Ishikawa (cell line): ENCODE results near the gene FAM25G.

Experiments
- CEBPB ChIP-seq: IDR thresholded peaks from 2 replicates; pipeline ENCODE4 v1.6.1; 2012
- CREB1 ChIP-seq: IDR thresholded peaks from 2 replicates; pipeline ENCODE4 v1.6.1; 2012; ENCODE audit warnings: low read depth
- EGR1 ChIP-seq: IDR thresholded peaks from 2 replicates; pipeline ENCODE4 v1.6.1; 2012
- EP300 ChIP-seq: IDR thresholded peaks from 2 replicates; pipeline ENCODE4 v1.6.1; 2012; ENCODE audit warnings: borderline replicate concordance
- FOXM1 ChIP-seq: IDR thresholded peaks from 2 replicates; pipeline ENCODE4 v1.6.1; 2012; ENCODE audit warnings: low read depth, borderline replicate concordance
- MAX ChIP-seq: IDR thresholded peaks from 2 replicates; pipeline ENCODE4 v1.6.1; 2012
- NFIC ChIP-seq: IDR thresholded peaks from 2 replicates; pipeline ENCODE4 v1.6.1; 2012
- RAD21 ChIP-seq: IDR thresholded peaks from 2 replicates; pipeline ENCODE4 v1.6.1; 2012; ENCODE audit warnings: low read depth
- REST ChIP-seq: IDR thresholded peaks from 2 replicates; pipeline ENCODE4 v1.6.1; 2012; ENCODE audit warnings: low read depth, mild to moderate bottlenecking
- TAF1 ChIP-seq: IDR thresholded peaks from 2 replicates; pipeline ENCODE4 v1.6.1; 2012; ENCODE audit warnings: low read depth, mild to moderate bottlenecking
- TCF12 ChIP-seq: IDR thresholded peaks from 2 replicates; pipeline ENCODE4 v1.6.1; 2012; ENCODE audit warnings: low read depth
- TEAD4 ChIP-seq: IDR thresholded peaks from 2 replicates; pipeline ENCODE4 v1.6.1; 2012
- YY1 ChIP-seq: IDR thresholded peaks from 2 replicates; pipeline ENCODE4 v1.6.1; 2012; ENCODE audit warnings: low read depth
- ZBTB7A ChIP-seq: IDR thresholded peaks from 2 replicates; pipeline ENCODE4 v1.6.1; 2012; ENCODE audit warnings: low read depth
- TF ChIP-seq, protein P1 (sequence below): IDR thresholded peaks from 2 replicates; pipeline ENCODE4 v1.6.1; 2012

The FAM25G gene

DNA sequence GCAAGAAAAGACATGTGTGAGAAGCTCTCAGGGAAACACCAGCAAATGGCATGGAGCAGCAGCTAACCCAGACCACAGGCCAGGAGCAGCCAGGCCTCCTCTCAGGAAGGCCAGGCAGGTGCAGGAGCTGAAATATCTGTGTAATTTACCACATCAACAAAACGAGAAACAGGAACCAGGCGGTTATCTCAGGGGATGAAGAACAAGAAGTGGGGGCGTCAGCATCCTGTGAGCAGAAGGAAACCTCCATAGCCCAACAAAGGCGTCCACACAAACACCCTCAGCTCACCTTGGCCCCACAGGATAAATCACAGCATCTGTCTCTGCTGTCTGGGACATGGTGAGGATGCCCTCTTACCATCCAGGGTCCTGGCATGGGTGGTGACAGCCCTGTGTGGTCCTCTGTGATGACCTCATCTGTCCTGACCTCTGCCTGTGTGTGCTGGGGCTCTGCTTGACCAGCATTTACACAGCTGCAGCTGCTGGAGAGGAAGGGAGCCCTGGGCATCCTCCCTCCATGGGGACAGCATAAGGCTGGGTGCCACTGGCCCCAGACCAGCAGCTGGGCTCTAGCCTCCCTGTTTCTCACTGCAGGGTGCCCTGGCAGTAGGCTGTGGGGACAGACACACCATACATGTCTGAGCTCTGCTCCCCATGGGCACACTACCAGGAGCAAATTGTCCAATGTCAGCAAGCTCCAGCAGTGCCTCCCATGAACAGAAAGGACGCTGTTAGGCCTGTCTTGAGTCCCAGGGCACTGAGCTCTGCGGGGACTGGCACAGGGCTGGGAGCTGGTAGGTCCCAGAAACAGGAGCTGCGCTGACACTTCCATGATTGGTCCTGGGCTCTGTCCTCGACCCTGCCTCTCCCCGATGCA is 42.2 kb downstream of the FAM25G start:
- TF ChIP-seq REST (no peak), EGR1 (no peak), ZBTB7A (no peak), EP300 (no peak), RAD21 (no peak), FOXM1 (no peak), NFIC (no peak), TAF1 (no peak), CREB1 (no peak), TCF12 (no peak), CEBPB (no peak), MAX (no peak), YY1 (no peak), TEAD4 (no peak)
- TF ChIP-seq, protein P1, sequence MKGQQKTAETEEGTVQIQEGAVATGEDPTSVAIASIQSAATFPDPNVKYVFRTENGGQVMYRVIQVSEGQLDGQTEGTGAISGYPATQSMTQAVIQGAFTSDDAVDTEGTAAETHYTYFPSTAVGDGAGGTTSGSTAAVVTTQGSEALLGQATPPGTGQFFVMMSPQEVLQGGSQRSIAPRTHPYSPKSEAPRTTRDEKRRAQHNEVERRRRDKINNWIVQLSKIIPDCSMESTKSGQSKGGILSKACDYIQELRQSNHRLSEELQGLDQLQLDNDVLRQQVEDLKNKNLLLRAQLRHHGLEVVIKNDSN = no peak

- TF ChIP-seq FOXM1 (no peak), CREB1 (no peak), MAX (no peak), TCF12 (no peak), CEBPB (no peak), EP300 (no peak), EGR1 (no peak), RAD21 (no peak), NFIC (no peak), TEAD4 (no peak), TAF1 (no peak), ZBTB7A (no peak), YY1 (no peak), REST (no peak)
- TF ChIP-seq, protein P1 = no peak
These were observed 43.8 kb downstream of the FAM25G start for GRCh38 chr10:47447705-47448104.

DNA sequence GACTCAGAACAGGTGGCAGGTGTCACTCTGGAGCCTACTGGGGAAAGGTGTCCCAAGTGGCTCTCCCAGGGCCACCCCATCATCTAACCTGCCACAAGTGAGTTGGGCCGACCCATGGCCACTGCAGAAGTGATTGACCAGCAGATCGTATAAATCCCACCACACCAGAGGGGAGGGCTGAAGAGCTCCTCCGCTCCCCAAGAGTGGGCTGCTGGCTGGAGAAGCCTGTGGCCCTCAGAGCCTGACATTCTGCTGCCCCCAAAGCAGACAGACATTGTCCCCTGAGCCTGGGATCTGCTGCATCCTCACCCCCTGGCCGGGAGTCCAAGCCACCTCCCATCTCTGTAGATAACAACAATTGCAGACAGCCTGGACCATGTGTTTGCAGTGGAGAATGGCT is 44.3 kb downstream of the FAM25G start:
- TF ChIP-seq RAD21 = no peak
- no peak for TF ChIP-seq MAX
- no peak for TF ChIP-seq CEBPB
- TF ChIP-seq ZBTB7A = no peak
- TF ChIP-seq YY1 = no peak

- no peak for TF ChIP-seq RAD21
- no peak for TF ChIP-seq CREB1
- no peak for TF ChIP-seq YY1
- TF ChIP-seq, protein P1 = no peak
- TF ChIP-seq EGR1 = no peak
- TF ChIP-seq EP300 = no peak
These were observed 45.8 kb downstream of the FAM25G start for GRCh38 chr10:47445720-47446119.

GRCh38 chr10:47444047-47444446 is 47.5 kb downstream of the FAM25G start:
- TF ChIP-seq YY1 = no peak
- TF ChIP-seq EGR1 = no peak
- no peak for TF ChIP-seq TEAD4
- no peak for TF ChIP-seq NFIC
- no peak for TF ChIP-seq EP300
- no peak for TF ChIP-seq CREB1
- TF ChIP-seq CEBPB = no peak
- no peak for TF ChIP-seq TAF1
- TF ChIP-seq FOXM1 = no peak
- TF ChIP-seq RAD21 = no peak
- no peak for TF ChIP-seq REST
- no peak for TF ChIP-seq ZBTB7A
- TF ChIP-seq, protein P1 = no peak
